MM.1S (cell line): ENCODE data around the gene WDR75.

ENCODE experiments used
- DNase-seq: peaks from one replicate; pipeline ENCODE4 v3.0.0-alpha.2; 2015
- H2AFZ ChIP-seq: fragments of 300-600 bp; sonication (generic); 2 replicates; pipeline ENCODE4 v1.6.0; 2016; ENCODE audit warnings: antibody characterized with exemption, low read length
- H3F3A ChIP-seq: fragments of 300-600 bp; sonication (generic); 2 replicates; pipeline ENCODE4 v1.6.1; 2016; ENCODE audit warnings: mild to moderate bottlenecking, antibody characterized with exemption, low read length, moderate library complexity, mixed read lengths; ENCODE audit not compliant: insufficient read depth
- H3K27ac ChIP-seq: fragments of 300-600 bp; sonication (generic); 2 replicates; pipeline ENCODE4 v1.5.1; 2016; ENCODE audit warnings: mild to moderate bottlenecking, low read length
- H3K27me3 ChIP-seq: fragments of 300-600 bp; sonication (generic); replicated peaks from 2 replicates; pipeline ENCODE4 v1.6.0; 2016; ENCODE audit warnings: low read length; ENCODE audit not compliant: insufficient read depth
- H3K36me3 ChIP-seq: fragments of 300-600 bp; sonication (generic); replicated peaks from 2 replicates; pipeline ENCODE4 v1.6.1; 2016; ENCODE audit warnings: mild to moderate bottlenecking, low read length, mixed read lengths; ENCODE audit not compliant: insufficient read depth
- H3K4me1 ChIP-seq: fragments of 300-600 bp; sonication (generic); 2 replicates; pipeline ENCODE4 v1.6.1; 2016; ENCODE audit warnings: low read length, mixed read lengths
- H3K4me2 ChIP-seq: fragments of 300-600 bp; sonication (generic); 2 replicates; pipeline ENCODE4 v1.6.0; 2016; ENCODE audit warnings: low read depth, low read length
- H3K4me3 ChIP-seq: fragments of 300-600 bp; sonication (generic); 2 replicates; pipeline ENCODE4 v1.5.1; 2016; ENCODE audit warnings: low read length, mixed read lengths
- H3K79me2 ChIP-seq: fragments of 300-600 bp; sonication (generic); 2 replicates; pipeline ENCODE4 v1.6.1; 2016; ENCODE audit warnings: mixed run types, low read length, mixed read lengths
- H3K9ac ChIP-seq: fragments of 300-600 bp; sonication (generic); 2 replicates; pipeline ENCODE4 v1.6.1; 2016; ENCODE audit warnings: low read length, mixed read lengths
- H3K9me2 ChIP-seq: fragments of 300-600 bp; sonication (generic); replicated peaks from 2 replicates; pipeline ENCODE4 v1.6.1; 2016; ENCODE audit warnings: mild to moderate bottlenecking, low read length, mixed read lengths; ENCODE audit not compliant: insufficient read depth
- H3K9me3 ChIP-seq: fragments of 300-600 bp; sonication (generic); replicated peaks from 2 replicates; pipeline ENCODE4 v1.6.1; 2016; ENCODE audit warnings: mild to moderate bottlenecking, low read length, mixed read lengths; ENCODE audit not compliant: insufficient read depth
- H4K20me1 ChIP-seq: fragments of 300-600 bp; sonication (generic); 2 replicates; pipeline ENCODE4 v1.6.1; 2016; ENCODE audit warnings: mild to moderate bottlenecking, low read length, moderate library complexity, mixed read lengths; ENCODE audit not compliant: insufficient read depth
- CTCF ChIP-seq: fragments of 300-600 bp; sonication (generic); IDR thresholded peaks from 2 replicates; pipeline ENCODE4 v1.5.1; 2016; ENCODE audit warnings: antibody characterized with exemption, low read length, mixed read lengths
- EZH2 ChIP-seq: fragments of 300-600 bp; sonication (generic); optimal IDR thresholded peaks from 2 replicates; pipeline ENCODE3; 2017; ENCODE audit warnings: low read depth, mild to moderate bottlenecking, antibody characterized with exemption, low read length, mixed read lengths
- EZH2phosphoT487 ChIP-seq: fragments of 300-600 bp; sonication (generic); IDR thresholded peaks from 2 replicates; pipeline ENCODE4 v1.6.1; 2018; ENCODE audit warnings: antibody characterized with exemption, low read length

WDR75 gene

GRCh38 chr2:189402932-189403331 lies 38.3 kb upstream of the WDR75 start:
- H3K36me3 ChIP-seq, result no peaks in the 10 kb centered on the region
- H3K79me2 ChIP-seq, result no peaks in the 10 kb centered on the region
- H3K4me2 ChIP-seq, result no peak overlapping the region
- no peaks in the 10 kb centered on the region for H3K4me1 ChIP-seq
- DNase-seq, result no peak
- H3K9me2 ChIP-seq, result no peaks in the 10 kb centered on the region
- H3F3A ChIP-seq, result no peaks in the 10 kb centered on the region
- no peak for TF ChIP-seq EZH2phosphoT487
- no peak overlapping the region for H3K9ac ChIP-seq
- no peak overlapping the region for H3K4me3 ChIP-seq
- no peak overlapping the region for H2AFZ ChIP-seq
- H3K27me3 ChIP-seq, result no peaks in the 10 kb centered on the region
- H3K9me3 ChIP-seq, result no peaks in the 10 kb centered on the region
- no peak overlapping the region for H3K27ac ChIP-seq
- H4K20me1 ChIP-seq, result no peaks in the 10 kb centered on the region

- Histone ChIP-seq H3K4me3 (no peak overlapping the region), H3K9ac (no peak overlapping the region), H2AFZ (no peak overlapping the region), H3K27ac (no peak overlapping the region), H3F3A (no peaks in the 10 kb centered on the region), H4K20me1 (no peaks in the 10 kb centered on the region), H3K4me2 (no peak overlapping the region), H3K4me1 (no peaks in the 10 kb centered on the region), H3K9me3 (no peaks in the 10 kb centered on the region), H3K9me2 (no peaks in the 10 kb centered on the region), H3K27me3 (no peaks in the 10 kb centered on the region), H3K36me3 (no peaks in the 10 kb centered on the region), H3K79me2 (no peaks in the 10 kb centered on the region)
- no peak for DNase-seq
- TF ChIP-seq EZH2phosphoT487 (no peak), CTCF (no peak), EZH2 (no peak)
Observed at GRCh38 chr2:189406586-189407233, 34.6 kb upstream of the WDR75 start.

- no peak overlapping the region for H3K9ac ChIP-seq
- TF ChIP-seq EZH2 (no peak), EZH2phosphoT487 (no peak)
- no peaks in the 10 kb centered on the region for H3K9me3 ChIP-seq
- H3F3A ChIP-seq, result no peaks in the 10 kb centered on the region
- H3K4me3 ChIP-seq, result no peak overlapping the region
- H3K9me2 ChIP-seq, result no peaks in the 10 kb centered on the region
- H3K4me2 ChIP-seq, result no peak overlapping the region
- no peak for DNase-seq
- H2AFZ ChIP-seq, result no peak overlapping the region
- no peaks in the 10 kb centered on the region for H4K20me1 ChIP-seq
- H3K27me3 ChIP-seq, result no peaks in the 10 kb centered on the region
- H3K36me3 ChIP-seq, result no peaks in the 10 kb centered on the region
- no peak overlapping the region for H3K27ac ChIP-seq
- no peaks in the 10 kb centered on the region for H3K79me2 ChIP-seq
- no peaks in the 10 kb centered on the region for H3K4me1 ChIP-seq
Observed at GRCh38 chr2:189407281-189408209, 33.7 kb upstream of the WDR75 start.

- no peaks in the 10 kb centered on the region for H4K20me1 ChIP-seq
- H3K27ac ChIP-seq, result no peak overlapping the region
- no peaks in the 10 kb centered on the region for H3K9me3 ChIP-seq
- H3K79me2 ChIP-seq, result no peaks in the 10 kb centered on the region
- H3K27me3 ChIP-seq, result no peaks in the 10 kb centered on the region
- H3F3A ChIP-seq, result no peaks in the 10 kb centered on the region
- no peaks in the 10 kb centered on the region for H3K36me3 ChIP-seq
- no peak overlapping the region for H3K9ac ChIP-seq
- no peak overlapping the region for H3K4me2 ChIP-seq
- H2AFZ ChIP-seq, result no peak overlapping the region
- H3K9me2 ChIP-seq, result no peaks in the 10 kb centered on the region
- TF ChIP-seq EZH2 (no peak), CTCF (no peak), EZH2phosphoT487 (no peak)
- no peak for DNase-seq
- H3K4me1 ChIP-seq, result no peaks in the 10 kb centered on the region
- H3K4me3 ChIP-seq, result no peak overlapping the region
Observed at GRCh38 chr2:189408294-189408693, 33.0 kb upstream of the WDR75 start.
